GM12878 (cell line): Measurements from ENCODE around the gene SNRPD3. TPM values are rescaled to one million over a fixed set of nuclear protein-coding genes. Genes with fewer than 3 reads are reported as not detected.

Experiments used
- ATAC-seq: fragments of 200-7000 bp; cut with Tn5 transposase; 3 replicates; pipeline ENCODE4 v1.9.1; 2020; ENCODE audit warnings: mild to moderate bottlenecking, moderate library complexity
- BruUV-seq: library from RNA; stranded (reverse); fragments of 400-500 nt; replicated peaks from 2 replicates; lab custom pipeline; 2021; lab: Mats Ljungman, UMichigan
- CTCF ChIA-PET: fragments of 300-600 bp; sonication (Branson Sonifier 250); formaldehyde crosslinking; extraction: SDS; loops from one replicate; lab custom pipeline; 2021; ENCODE audit warnings: inconsistent platforms; lab: Yijun Ruan, JAX
- POLR2A ChIA-PET: fragments of 350-600 bp; formaldehyde crosslinking; extraction: SDS; loops from one replicate; lab custom pipeline; 2021; ENCODE audit warnings: inconsistent platforms; lab: Charles Lee
- RAD21 ChIA-PET: fragments of 300-600 bp; sonication (Branson Sonifier 250); formaldehyde crosslinking; loops from one replicate; lab custom pipeline; 2023; ENCODE audit warnings: antibody characterized with exemption; ENCODE audit not compliant: unreplicated experiment; lab: Charles Lee
- SMC1A ChIA-PET: fragments of 300-600 bp; sonication (Branson Sonifier 250); formaldehyde crosslinking; loops from one replicate; lab custom pipeline; 2023; ENCODE audit not compliant: unreplicated experiment, uncharacterized antibody; lab: Charles Lee
- DNase-seq: peaks from one replicate; pipeline ENCODE4 v3.0.0-alpha.2; 2011; ENCODE audit warnings: low read depth, low spot score
- FAIRE-seq: peaks from 3 replicates; lab custom pipeline; 2011; peaks lifted over from hg19 to GRCh38; lab: Jason Lieb, UNC
- H2AFZ ChIP-seq: 2 replicates; pipeline ENCODE4 v1.6.0; 2011; ENCODE audit warnings: low read depth, low read length, control low read depth; ENCODE audit not compliant: control insufficient read depth
- H3K27ac ChIP-seq: 2 replicates; pipeline ENCODE4 v1.5.1; 2011; ENCODE audit warnings: control low read depth; ENCODE audit not compliant: control insufficient read depth, insufficient read depth
- H3K27me3 ChIP-seq, 2 experiments: replicated peaks in 1 of 2; 2 replicates each; pipeline versions ENCODE4 v1.6.0 to v1.6.1; 2011; ENCODE audit warnings: low read length in 1 of 2; ENCODE audit not compliant: control insufficient read depth in 2 of 2, insufficient read depth in 2 of 2
- H3K36me3 ChIP-seq, 2 experiments: 2 replicates each; pipeline ENCODE4 v1.5.1; 2011; ENCODE audit warnings: low read length in 1 of 2; ENCODE audit not compliant: control insufficient read depth in 2 of 2, insufficient read depth in 2 of 2
- H3K4me1 ChIP-seq: 2 replicates; pipeline ENCODE4 v1.6.1; 2011; ENCODE audit warnings: mild to moderate bottlenecking, low read length, moderate library complexity, mixed read lengths; ENCODE audit not compliant: control insufficient read depth, insufficient read depth
- H3K4me2 ChIP-seq: 2 replicates; pipeline ENCODE4 v1.6.0; 2011; ENCODE audit warnings: control low read depth; ENCODE audit not compliant: control insufficient read depth, insufficient read depth
- H3K4me3 ChIP-seq: fragments of 200-600 bp; sonication (generic); 2 replicates; pipeline ENCODE4 v1.5.1; 2016
- H3K79me2 ChIP-seq: 2 replicates; pipeline ENCODE4 v1.6.0; 2011; ENCODE audit warnings: low read length; ENCODE audit not compliant: control insufficient read depth, insufficient read depth
- H3K9ac ChIP-seq: 2 replicates; pipeline ENCODE4 v1.8.0; 2011; ENCODE audit warnings: low read length, control low read depth, mixed read lengths; ENCODE audit not compliant: control insufficient read depth, insufficient read depth
- H3K9me3 ChIP-seq: replicated peaks from 3 replicates; pipeline ENCODE4 v1.5.1; 2011; ENCODE audit warnings: mild to moderate bottlenecking, low read length; ENCODE audit not compliant: control insufficient read depth, insufficient read depth
- H4K20me1 ChIP-seq: 2 replicates; pipeline ENCODE4 v1.6.0; 2011; ENCODE audit not compliant: control insufficient read depth, insufficient read depth
- CREB1 ChIP-seq: IDR thresholded peaks from 2 replicates; pipeline ENCODE4 v1.6.1; 2012; ENCODE audit warnings: low read depth, mild to moderate bottlenecking, inconsistent platforms
- KDM1A ChIP-seq: fragments of 200-600 bp; sonication (generic); IDR thresholded peaks from 2 replicates; pipeline ENCODE4 v1.6.1; 2016; ENCODE audit warnings: borderline replicate concordance
- SRF ChIP-seq, 2 experiments: IDR thresholded peaks; 2 replicates each; pipeline ENCODE4 v1.6.1; 2011; ENCODE audit warnings: low read depth in 2 of 2, low read length in 2 of 2, mild to moderate bottlenecking in 1 of 2, moderate library complexity in 1 of 2
- TCF12 ChIP-seq: IDR thresholded peaks from 2 replicates; pipeline ENCODE4 v1.6.1; 2011; ENCODE audit warnings: low read depth, mild to moderate bottlenecking, low read length
- WGBS: methylation state at CpG from one replicate; pipeline ENCODE4 v1.1.6; 2016; ENCODE audit warnings: low lambda C conversion rate; ENCODE audit not compliant: insufficient replicate concordance, insufficient coverage; ENCODE audit errors: missing lambda C conversion rate; 5-methylcytosine and 5-hydroxymethylcytosine counted together
- in situ Hi-C: fragments of 300-500 bp; cut with MboI; formaldehyde crosslinking; loops from 9 replicates; pipeline ENCODE4 v1.14.3; 2018; ENCODE audit warnings: mixed read lengths
- intact Hi-C: fragments of 100-400 bp; cut with micrococcal nuclease; formaldehyde crosslinking; loops from one replicate; pipeline ENCODE4 v1.14.2; 2022; ENCODE audit not compliant: unreplicated experiment
- polyA plus RNA-seq, 11 experiments: library from polyadenylated mRNA; depleted of rRNA in 4 of 11; unstranded in 6 of 11; stranded (reverse) in 5 of 11; fragments of >200 nt; fragmentation: Nextera tagmentation in 4 of 11; fragmentation: Illumina TruSeq in 1 of 11; extraction: Ambion mirVana in 4 of 11; extraction: Trizol in 1 of 11; gene quantifications; 1 replicate in 1 of 11; 2 replicates in 10 of 11; pipeline versions ENCODE4 v1.2.1 to v1.2.3, GENCODE V29; 2011 to 2016; ENCODE audit warnings: inconsistent platforms in 2 of 11, missing spikeins in 2 of 11, low read depth in 1 of 11
- total RNA-seq, 4 experiments: library from RNA; depleted of rRNA in 3 of 4; stranded (reverse); fragments of >200 nt in 3 of 4; fragmentation: Illumina TruSeq in 1 of 4; extraction: Trizol in 1 of 4; gene quantifications; 2 replicates each; pipeline versions ENCODE4 v1.2.1 to v1.2.3, GENCODE V29; 2013 to 2021
- TF ChIP-seq, protein P1 (sequence below): fragments of 450-650 bp; IDR thresholded peaks from 2 replicates; pipeline ENCODE4 v1.6.1; 2017; ENCODE audit warnings: antibody characterized with exemption, mild to moderate bottlenecking, moderate library complexity
- TF ChIP-seq, protein P2 (sequence below): IDR thresholded peaks from 2 replicates; pipeline ENCODE4 v1.6.1; 2012; ENCODE audit warnings: low read length, inconsistent platforms
- TF ChIP-seq, protein P3 (sequence below): IDR thresholded peaks from 2 replicates; pipeline ENCODE4 v1.6.1; 2012; ENCODE audit warnings: low read depth, low read length, improper control_type of control experiment
- TF ChIP-seq, protein P4 (sequence below): IDR thresholded peaks from 2 replicates; pipeline ENCODE4 v1.6.1; 2012; ENCODE audit warnings: low read depth, low read length, improper control_type of control experiment

Gene SNRPD3
- total and polyA plus RNA-seq, 10 of the 15 experiments (the other 5 are each of a cell fraction or from before 2014, with no cell fraction given) = 112 to 324 (median 242) TPM

DNA sequence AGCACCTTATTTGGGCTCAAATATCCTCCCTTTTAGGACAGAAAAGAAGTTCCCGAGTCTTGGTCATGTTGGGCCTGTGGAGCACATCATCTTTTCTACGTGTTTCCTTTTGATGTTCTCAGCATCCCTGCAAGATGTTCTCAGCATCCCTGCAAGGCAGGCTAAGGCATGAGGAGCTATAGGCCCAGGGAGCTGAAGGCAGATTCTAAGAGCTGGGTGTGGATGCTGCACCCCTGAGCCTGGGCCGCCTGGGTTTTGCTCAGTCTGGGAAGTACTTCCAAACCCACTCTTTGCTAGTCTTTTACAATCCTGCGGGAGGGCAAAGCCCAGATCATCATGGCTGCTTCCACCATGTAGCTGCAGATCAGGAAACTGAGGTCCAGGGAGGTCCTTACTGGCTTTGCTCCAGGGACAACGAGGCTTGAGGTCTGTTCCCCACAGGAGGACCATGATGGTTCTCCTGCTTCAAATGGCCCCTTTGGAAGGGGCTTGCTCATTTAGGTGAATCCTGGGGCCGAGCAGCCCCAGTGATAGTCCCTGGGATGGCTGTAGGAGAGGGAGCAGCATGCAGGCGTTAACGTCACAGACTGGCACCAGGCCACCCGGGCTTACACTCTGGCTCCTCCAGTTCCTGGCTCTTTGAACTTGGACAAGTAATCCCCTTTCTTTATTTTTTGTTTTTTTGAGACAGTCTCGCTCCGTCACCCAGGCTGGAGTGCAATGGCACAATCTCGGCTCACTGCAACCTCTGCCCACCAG, 26.4 kb downstream of the SNRPD3 start (continued):
- TF ChIP-seq, protein P1, sequence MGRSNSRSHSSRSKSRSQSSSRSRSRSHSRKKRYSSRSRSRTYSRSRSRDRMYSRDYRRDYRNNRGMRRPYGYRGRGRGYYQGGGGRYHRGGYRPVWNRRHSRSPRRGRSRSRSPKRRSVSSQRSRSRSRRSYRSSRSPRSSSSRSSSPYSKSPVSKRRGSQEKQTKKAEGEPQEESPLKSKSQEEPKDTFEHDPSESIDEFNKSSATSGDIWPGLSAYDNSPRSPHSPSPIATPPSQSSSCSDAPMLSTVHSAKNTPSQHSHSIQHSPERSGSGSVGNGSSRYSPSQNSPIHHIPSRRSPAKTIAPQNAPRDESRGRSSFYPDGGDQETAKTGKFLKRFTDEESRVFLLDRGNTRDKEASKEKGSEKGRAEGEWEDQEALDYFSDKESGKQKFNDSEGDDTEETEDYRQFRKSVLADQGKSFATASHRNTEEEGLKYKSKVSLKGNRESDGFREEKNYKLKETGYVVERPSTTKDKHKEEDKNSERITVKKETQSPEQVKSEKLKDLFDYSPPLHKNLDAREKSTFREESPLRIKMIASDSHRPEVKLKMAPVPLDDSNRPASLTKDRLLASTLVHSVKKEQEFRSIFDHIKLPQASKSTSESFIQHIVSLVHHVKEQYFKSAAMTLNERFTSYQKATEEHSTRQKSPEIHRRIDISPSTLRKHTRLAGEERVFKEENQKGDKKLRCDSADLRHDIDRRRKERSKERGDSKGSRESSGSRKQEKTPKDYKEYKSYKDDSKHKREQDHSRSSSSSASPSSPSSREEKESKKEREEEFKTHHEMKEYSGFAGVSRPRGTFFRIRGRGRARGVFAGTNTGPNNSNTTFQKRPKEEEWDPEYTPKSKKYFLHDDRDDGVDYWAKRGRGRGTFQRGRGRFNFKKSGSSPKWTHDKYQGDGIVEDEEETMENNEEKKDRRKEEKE = no peak
- no peak for TF ChIP-seq TCF12

DNA sequence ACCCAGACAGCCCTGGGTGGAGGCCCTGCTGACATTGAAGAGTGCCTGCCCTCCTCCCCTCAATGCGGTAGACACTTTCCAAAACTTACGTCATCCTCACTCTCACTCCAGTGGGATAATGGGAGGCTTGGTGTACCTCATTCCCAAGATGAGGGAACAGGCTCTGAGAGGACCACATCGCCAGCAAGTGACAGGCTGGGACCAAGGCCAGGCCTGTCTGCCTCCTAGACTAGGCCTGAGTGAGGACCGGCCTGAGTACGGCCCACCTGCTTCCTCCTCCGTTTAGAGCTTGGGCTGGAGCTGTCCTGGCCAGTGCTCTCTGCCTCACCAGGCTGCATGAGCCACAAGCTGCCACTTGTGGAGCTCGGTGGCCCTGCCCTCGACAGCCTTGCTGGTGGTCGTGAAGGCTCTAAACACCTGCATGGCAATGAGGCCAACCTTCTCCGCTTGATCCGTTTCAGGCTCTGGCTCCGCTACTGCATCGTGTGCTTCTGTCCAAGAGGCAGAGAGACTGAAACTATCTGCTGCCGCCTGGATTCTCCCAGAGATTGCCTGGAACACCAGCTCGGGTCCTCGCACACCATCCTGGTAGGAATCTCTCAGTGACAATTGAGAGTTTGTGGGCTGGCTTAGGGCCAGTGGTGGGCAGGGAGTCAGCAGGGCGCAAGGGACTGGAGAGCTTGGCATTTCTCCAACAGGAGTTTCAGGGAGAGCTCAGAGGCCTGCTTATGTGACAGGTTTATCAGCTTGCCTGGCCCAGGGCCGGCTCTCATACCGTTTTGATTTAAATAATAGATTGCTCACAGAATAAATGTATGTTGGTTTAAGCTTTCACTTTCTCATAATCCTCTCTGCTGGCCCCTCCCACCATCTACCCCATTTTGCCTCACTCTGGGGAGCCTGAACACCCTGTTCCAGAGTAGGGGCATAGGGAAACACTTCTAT, 27.7 kb downstream of the SNRPD3 start:
- H3K9ac ChIP-seq = no peak overlapping the region
- intact Hi-C loops = no loop called here
- POLR2A ChIA-PET = interaction anchor here (0.6 kb wide), 1 partner anchor 19 kb away, joined by 4 read pairs; no protein-coding TSS in a partner anchor

More for the DNA sequence above, 27.7 kb downstream of the SNRPD3 start:
- H3K4me3 ChIP-seq = no peak overlapping the region
- H3K79me2 ChIP-seq = no peaks in the 10 kb centered on the region
- no TSS peak for BruUV-seq
- H3K27ac ChIP-seq = no peak overlapping the region
- TF ChIP-seq KDM1A (no peak), CREB1 (no peak), SRF (IDR thresholded peaks at IDR 0.05; ENCODE audit: low read depth in 2 of 2, low read length in 2 of 2) (no peak)
- TF ChIP-seq, protein P2, sequence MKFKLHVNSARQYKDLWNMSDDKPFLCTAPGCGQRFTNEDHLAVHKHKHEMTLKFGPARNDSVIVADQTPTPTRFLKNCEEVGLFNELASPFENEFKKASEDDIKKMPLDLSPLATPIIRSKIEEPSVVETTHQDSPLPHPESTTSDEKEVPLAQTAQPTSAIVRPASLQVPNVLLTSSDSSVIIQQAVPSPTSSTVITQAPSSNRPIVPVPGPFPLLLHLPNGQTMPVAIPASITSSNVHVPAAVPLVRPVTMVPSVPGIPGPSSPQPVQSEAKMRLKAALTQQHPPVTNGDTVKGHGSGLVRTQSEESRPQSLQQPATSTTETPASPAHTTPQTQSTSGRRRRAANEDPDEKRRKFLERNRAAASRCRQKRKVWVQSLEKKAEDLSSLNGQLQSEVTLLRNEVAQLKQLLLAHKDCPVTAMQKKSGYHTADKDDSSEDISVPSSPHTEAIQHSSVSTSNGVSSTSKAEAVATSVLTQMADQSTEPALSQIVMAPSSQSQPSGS = no peak
- TF ChIP-seq, protein P3, sequence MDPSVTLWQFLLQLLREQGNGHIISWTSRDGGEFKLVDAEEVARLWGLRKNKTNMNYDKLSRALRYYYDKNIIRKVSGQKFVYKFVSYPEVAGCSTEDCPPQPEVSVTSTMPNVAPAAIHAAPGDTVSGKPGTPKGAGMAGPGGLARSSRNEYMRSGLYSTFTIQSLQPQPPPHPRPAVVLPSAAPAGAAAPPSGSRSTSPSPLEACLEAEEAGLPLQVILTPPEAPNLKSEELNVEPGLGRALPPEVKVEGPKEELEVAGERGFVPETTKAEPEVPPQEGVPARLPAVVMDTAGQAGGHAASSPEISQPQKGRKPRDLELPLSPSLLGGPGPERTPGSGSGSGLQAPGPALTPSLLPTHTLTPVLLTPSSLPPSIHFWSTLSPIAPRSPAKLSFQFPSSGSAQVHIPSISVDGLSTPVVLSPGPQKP = no peak
- TF ChIP-seq, protein P4, sequence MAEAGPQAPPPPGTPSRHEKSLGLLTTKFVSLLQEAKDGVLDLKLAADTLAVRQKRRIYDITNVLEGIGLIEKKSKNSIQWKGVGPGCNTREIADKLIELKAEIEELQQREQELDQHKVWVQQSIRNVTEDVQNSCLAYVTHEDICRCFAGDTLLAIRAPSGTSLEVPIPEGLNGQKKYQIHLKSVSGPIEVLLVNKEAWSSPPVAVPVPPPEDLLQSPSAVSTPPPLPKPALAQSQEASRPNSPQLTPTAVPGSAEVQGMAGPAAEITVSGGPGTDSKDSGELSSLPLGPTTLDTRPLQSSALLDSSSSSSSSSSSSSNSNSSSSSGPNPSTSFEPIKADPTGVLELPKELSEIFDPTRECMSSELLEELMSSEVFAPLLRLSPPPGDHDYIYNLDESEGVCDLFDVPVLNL = no peak
- no peaks in the 10 kb centered on the region for H3K27me3 ChIP-seq
- no peak overlapping the region; the same call in 1 of the 2 replicates for H2AFZ ChIP-seq
- in situ Hi-C loops = no loop called here
- H3K9me3 ChIP-seq = no peaks in the 10 kb centered on the region
- no peaks in the 10 kb centered on the region for H3K4me1 ChIP-seq
- no peak for FAIRE-seq
- ChIA-PET SMC1A (no interaction called here), CTCF (no interaction called here), RAD21 (interaction anchor here (1.3 kb wide), 1 partner anchor 28 kb away, joined by 3 read pairs; the partner anchor contains the start of gene SNRPD3)
- H4K20me1 ChIP-seq = no peaks in the 10 kb centered on the region
- DNase-seq = no peak
- no peaks in the 10 kb centered on the region for H3K36me3 ChIP-seq
- no peak overlapping the region for H3K4me2 ChIP-seq
- no peak; the same call in 2 of the 3 replicates for ATAC-seq
- WGBS = 73% methylated on average over 19 of the region's 19 CpGs
